ENCODE data around the gene MAML2. TPM values are rescaled to one million over a fixed set of nuclear protein-coding genes. Genes with fewer than 3 reads are reported as not detected.

The MAML2 gene
- 3.7 TPM for polyA plus RNA-seq (2013, experiment 1 of 2)
- polyA plus RNA-seq (2013, experiment 2 of 2), result 6.8 TPM

DNA sequence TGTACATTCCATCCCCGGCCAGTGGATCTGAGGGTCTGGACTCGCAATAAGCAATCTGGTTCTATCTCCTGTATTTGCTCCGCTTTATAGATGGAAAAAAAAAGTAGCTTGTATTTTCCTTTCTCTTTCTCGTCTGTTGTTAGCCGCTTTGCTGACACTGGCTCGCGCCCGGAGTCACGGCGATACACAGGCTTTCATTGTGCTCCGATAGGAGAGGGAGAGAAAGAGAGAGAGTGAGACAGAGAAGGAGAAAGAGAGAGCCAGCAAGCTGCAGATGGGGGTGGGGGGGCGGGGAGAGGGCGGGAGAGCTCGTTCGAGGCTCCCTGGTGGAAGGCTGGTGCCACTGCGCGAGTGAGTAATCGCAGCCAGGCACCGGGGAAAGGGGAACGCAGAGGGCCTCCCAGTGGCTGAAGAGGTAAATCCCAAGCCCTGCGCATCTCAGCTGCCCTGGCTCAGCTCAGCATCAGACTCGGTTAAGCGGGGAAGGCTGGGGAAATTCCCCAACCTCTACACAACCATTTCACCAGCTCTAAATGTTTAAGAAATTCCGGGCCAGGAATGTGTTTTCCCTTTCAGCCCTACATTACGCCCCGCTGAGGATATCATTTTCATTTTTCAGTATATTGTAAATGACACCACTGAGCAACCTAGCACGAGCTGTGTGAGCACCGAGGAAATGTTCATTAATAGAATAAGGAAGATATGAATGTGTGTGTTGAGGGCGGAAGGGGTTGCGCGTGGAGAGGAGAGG, at the start of gene MAML2:
MAML2 (minus strand) TSS at position 235 of the 751 bp plus-strand sequence. CDS start 1,300 bp downstream, outside the sequence.
- Histone ChIP-seq H3K9me3 (ENCODE audit: insufficient read depth, low read depth, low read length) (no peaks in the 10 kb centered on the region), H3K27me3 (ENCODE audit: insufficient read depth, low read length) (peaks cover 7% of the 10 kb centered on the region; the same call in 1 of the 2 replicates), H3K36me3 (ENCODE audit: insufficient read depth, low read length) (no peaks in the 10 kb centered on the region), H3K9ac (ENCODE audit: low read depth, low read length) (peak within 1 kb of the TSS; percentile 77), H3K4me1 (ENCODE audit: insufficient read depth, low read length) (peaks cover 14% of the 10 kb centered on the region), H3K27ac (ENCODE audit: low read depth, low read length) (no peak within 1 kb of the TSS), H3K4me3 (ENCODE audit: low read length) (peak within 1 kb of the TSS; percentile 84)
- 15% methylated on average over 31 of the region's 31 CpGs for WGBS

DNA sequence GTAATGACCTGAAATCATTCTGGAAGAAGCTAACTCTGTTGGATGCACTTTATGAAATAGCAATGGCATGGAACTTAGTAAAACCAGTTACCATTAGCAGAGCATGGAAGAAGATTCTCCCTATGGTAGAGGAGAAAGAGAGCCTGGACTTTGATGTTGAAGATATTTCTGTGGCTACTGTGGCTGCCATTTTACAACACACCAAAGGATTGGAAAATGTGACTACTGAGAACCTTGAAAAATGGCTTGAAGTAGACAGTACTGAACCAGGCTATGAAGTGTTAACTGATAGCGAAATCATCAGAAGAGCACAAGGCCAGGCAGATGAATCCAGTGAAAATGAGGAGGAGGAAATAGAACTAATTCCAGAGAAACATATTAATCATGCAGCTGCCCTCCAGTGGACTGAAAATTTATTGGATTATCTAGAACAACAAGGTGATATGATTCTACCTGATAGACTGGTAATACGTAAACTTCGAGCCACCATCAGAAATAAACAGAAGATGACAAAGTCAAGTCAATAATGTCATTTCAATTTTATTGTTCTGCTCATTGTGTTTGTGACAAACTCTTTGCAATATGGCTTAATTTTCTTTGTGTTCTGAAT, 48.8 kb upstream of the MAML2 start:
- WGBS, result 97% methylated on average over 3 of the region's 3 CpGs
- H3K4me1 ChIP-seq (ENCODE audit: insufficient read depth, low read length), result peaks cover 12% of the 10 kb centered on the region; the same call in 1 of the 2 replicates
- no peak overlapping the region for H3K4me3 ChIP-seq (ENCODE audit: low read length)
- H3K27me3 ChIP-seq (ENCODE audit: insufficient read depth, low read length), result no peaks in the 10 kb centered on the region
- H3K9ac ChIP-seq (ENCODE audit: low read depth, low read length), result no peak overlapping the region
- H3K27ac ChIP-seq (ENCODE audit: low read depth, low read length), result no peak overlapping the region
- H3K9me3 ChIP-seq (ENCODE audit: insufficient read depth, low read depth, low read length), result no peaks in the 10 kb centered on the region
- 0 out of 2 replicates have a peak, but pooled peaks cover 3% of the 10 kb centered on the region for H3K36me3 ChIP-seq (ENCODE audit: insufficient read depth, low read length)

DNA sequence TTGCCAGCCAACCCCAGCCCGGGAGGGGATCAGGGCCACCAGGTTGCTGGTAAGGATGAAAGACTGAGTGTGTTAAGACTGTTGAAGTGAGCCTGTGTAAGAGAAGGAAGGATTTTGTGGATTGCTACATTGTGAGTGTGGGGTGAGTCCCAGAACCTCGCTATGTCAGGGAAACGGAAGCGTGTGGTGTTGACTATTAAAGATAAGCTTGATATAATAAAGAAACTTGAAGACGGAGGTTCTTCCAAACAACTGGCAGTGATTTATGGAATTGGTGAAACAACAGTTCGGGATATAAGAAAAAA, 47.4 kb upstream of the MAML2 start:
- H3K27me3 ChIP-seq (ENCODE audit: insufficient read depth, low read length), result no peaks in the 10 kb centered on the region
- peak overlapping the region; percentile 82; the same call in 1 of the 2 replicates for H3K9ac ChIP-seq (ENCODE audit: low read depth, low read length)
- H3K27ac ChIP-seq (ENCODE audit: low read depth, low read length), result peak overlapping the region; percentile 79
- H3K4me1 ChIP-seq (ENCODE audit: insufficient read depth, low read length), result peaks cover 12% of the 10 kb centered on the region; the same call in 1 of the 2 replicates
- H3K4me3 ChIP-seq (ENCODE audit: low read length), result peak overlapping the region; percentile 88
- H3K36me3 ChIP-seq (ENCODE audit: insufficient read depth, low read length), result 0 out of 2 replicates have a peak, but pooled peaks cover 3% of the 10 kb centered on the region
- H3K9me3 ChIP-seq (ENCODE audit: insufficient read depth, low read depth, low read length), result no peaks in the 10 kb centered on the region
- 61% methylated on average over 6 of the region's 6 CpGs for WGBS

DNA sequence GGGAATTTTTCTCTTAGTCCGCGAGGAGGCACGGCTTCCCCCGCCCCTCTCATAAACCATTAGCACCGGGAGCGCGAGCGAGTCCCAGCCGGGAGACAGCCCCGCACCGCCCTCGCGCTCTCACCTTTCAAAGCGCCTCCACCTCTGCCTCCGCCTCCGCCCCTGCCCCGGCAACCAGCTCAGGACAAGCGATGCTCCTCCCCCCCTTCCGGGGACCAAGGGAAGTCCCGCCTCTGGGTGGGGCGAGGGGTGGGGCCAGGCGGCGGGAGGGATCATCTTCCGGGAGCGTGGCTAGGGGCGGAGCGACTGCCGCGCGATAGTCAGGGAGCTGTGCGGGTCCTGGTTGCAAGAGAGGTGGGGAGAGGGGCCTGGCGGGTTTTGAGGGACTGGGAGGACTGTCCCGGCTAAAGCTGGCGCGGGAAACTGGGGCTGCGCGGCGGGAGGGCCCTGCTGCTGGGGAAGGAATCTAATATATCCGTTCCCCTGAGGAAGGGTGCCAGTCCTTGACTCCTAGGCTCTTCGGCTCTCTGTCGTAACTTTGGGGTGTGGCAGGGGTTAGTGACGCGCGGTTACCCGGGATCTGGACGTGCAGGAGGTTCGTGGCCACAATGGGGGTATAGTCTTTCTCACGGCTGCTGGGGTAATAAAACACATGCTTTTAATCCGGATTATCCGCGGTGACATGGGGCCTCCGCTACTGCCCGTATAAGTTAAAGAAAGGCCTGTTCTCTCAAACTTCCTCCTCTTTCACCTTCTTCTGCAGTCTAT, 46.9 kb upstream of the MAML2 start, which contains the start of the genes CCDC82 and JRKL:
CCDC82 (minus strand) TSS at position 193 of the 768 bp plus-strand sequence. CDS start 5,165 bp downstream, outside the sequence.
JRKL (plus strand) TSS at position 294 of the 768 bp plus-strand sequence. CDS start 637 bp downstream, outside the sequence.
- 1% methylated on average over 53 of the region's 53 CpGs for WGBS
- Histone ChIP-seq H3K9ac (ENCODE audit: low read depth, low read length) (peak within 1 kb of the TSS; percentile 87), H3K4me1 (ENCODE audit: insufficient read depth, low read length) (peaks cover 12% of the 10 kb centered on the region; the same call in 1 of the 2 replicates)

DNA sequence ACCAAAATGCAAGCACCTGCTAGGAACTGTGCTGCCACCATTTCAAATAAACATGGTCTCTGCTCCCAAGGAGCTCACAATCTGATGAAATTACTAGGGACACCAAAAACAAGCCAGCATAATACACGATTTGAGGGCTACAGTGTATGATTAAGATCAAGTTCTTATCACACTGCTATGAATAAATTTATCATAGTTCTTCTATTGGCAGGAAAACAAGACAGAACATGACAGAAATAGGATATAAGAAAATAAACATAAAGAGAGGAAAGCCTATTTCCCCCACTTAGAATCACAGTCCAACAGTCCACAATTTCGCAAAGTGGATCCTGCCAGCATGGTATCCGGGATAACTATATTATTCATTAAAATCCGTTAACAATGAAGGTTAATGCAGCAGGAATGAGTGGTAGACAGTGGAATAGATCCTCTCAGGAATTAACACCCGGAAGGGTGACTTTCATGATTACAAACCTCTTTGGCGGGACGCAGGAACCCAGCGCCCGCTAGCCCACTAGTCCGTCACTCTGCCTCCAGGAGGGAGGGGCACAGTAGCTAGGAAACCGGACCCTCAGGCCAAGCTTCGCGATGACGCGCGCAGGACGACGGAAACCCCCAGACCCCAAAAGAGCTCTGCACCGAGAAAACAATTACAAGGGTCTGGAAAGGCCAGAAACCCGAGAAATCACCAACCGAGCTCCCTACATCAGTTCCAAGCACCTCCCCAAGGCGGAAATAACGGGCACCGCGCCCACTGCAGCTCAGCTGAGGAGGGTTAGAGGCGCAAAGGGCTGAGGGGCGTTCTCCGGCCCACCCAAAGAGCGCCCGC, 46.1 kb upstream of the MAML2 start:
- 2% methylated on average over 28 of the region's 30 CpGs for WGBS
- peak overlapping the region; percentile 88 for H3K4me3 ChIP-seq (ENCODE audit: low read length)
- H3K4me1 ChIP-seq (ENCODE audit: insufficient read depth, low read length), result peaks cover 12% of the 10 kb centered on the region; the same call in 1 of the 2 replicates
- H3K27ac ChIP-seq (ENCODE audit: low read depth, low read length), result peak overlapping the region; percentile 97
- H3K36me3 ChIP-seq (ENCODE audit: insufficient read depth, low read length), result peaks cover 8% of the 10 kb centered on the region
- H3K27me3 ChIP-seq (ENCODE audit: insufficient read depth, low read length), result no peaks in the 10 kb centered on the region
- no peaks in the 10 kb centered on the region for H3K9me3 ChIP-seq (ENCODE audit: insufficient read depth, low read depth, low read length)
- peak overlapping the region; percentile 87 for H3K9ac ChIP-seq (ENCODE audit: low read depth, low read length)

More for the DNA sequence above, 46.9 kb upstream of the MAML2 start, which contains the start of the genes CCDC82 and JRKL:
- Histone ChIP-seq H3K4me3 (ENCODE audit: low read length) (peak within 1 kb of the TSS; percentile 88), H3K27ac (ENCODE audit: low read depth, low read length) (peak within 1 kb of the TSS; percentile 97), H3K36me3 (ENCODE audit: insufficient read depth, low read length) (0 out of 2 replicates have a peak, but pooled peaks cover 3% of the 10 kb centered on the region), H3K27me3 (ENCODE audit: insufficient read depth, low read length) (no peaks in the 10 kb centered on the region), H3K9me3 (ENCODE audit: insufficient read depth, low read depth, low read length) (no peaks in the 10 kb centered on the region)

DNA sequence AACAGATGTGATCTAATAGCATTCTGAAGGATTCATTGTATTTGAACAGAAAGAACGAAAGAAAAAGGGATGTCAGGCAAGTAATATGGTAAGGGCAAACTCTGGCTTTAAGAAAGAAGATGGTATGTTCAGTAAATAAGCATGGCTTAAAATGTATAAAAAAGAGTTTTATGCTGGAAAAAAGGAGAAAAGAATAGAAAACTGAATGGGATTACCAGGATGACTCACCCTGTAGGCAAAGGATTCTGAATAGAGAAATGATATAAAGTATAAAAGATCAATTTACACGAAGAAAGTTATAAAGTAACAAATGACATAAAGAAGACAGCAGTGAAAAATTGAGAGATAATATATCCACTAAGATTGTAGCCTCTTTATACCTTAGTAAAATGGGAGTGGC, 42.2 kb upstream of the MAML2 start:
- H3K9ac ChIP-seq (ENCODE audit: low read depth, low read length), result no peak overlapping the region
- no peak overlapping the region for H3K27ac ChIP-seq (ENCODE audit: low read depth, low read length)
- H3K36me3 ChIP-seq (ENCODE audit: insufficient read depth, low read length), result peaks cover 37% of the 10 kb centered on the region
- H3K4me3 ChIP-seq (ENCODE audit: low read length), result no peak overlapping the region
- H3K4me1 ChIP-seq (ENCODE audit: insufficient read depth, low read length), result peaks cover 7% of the 10 kb centered on the region; the same call in 1 of the 2 replicates
- H3K9me3 ChIP-seq (ENCODE audit: insufficient read depth, low read depth, low read length), result no peaks in the 10 kb centered on the region
- no peaks in the 10 kb centered on the region for H3K27me3 ChIP-seq (ENCODE audit: insufficient read depth, low read length)
- 96% methylated on average over 1 of the region's 2 CpGs for WGBS

DNA sequence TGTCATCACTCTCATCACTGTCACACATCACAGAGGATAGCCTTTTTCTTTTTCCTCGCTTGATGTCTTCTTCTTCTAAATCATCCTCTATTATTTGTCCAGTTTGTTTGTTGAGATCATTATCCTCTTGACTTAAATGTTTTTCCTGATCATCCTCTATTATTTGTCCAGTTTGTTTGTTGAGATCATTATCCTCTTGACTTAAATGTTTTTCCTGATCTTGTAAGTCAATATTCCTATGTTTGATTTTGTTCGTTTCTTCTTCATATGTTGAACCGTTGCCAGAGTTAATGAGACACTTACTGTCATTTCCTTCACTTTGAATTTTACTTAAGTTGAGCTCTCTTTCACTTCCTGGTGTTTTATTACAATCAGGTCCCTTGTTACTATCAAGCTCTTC, 41.2 kb upstream of the MAML2 start:
- Histone ChIP-seq H3K9me3 (ENCODE audit: insufficient read depth, low read depth, low read length) (no peaks in the 10 kb centered on the region), H3K27ac (ENCODE audit: low read depth, low read length) (no peak overlapping the region), H3K4me1 (ENCODE audit: insufficient read depth, low read length) (peaks cover 7% of the 10 kb centered on the region; the same call in 1 of the 2 replicates), H3K27me3 (ENCODE audit: insufficient read depth, low read length) (no peaks in the 10 kb centered on the region), H3K9ac (ENCODE audit: low read depth, low read length) (no peak overlapping the region), H3K4me3 (ENCODE audit: low read length) (no peak overlapping the region), H3K36me3 (ENCODE audit: insufficient read depth, low read length) (peaks cover 37% of the 10 kb centered on the region)
- WGBS, result 99% methylated on average over 3 of the region's 3 CpGs

DNA sequence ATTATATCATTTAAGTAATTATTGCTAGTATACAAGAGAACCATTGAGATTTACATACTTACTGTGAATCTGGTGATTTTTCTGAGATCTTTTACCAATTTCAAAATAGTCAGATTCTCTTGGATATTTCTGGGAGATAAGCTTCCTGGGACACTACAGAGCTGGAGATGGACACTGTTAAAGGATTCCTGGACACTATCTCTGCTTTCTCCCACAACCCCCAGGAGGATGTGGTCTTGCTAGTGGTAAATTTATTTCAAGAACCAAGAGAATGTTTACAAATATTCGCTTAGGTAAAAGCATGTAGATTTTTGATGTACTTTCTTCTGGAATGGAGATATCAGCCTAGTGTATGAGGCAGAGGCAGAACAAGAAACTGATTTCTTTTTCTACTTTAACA, 33.8 kb upstream of the MAML2 start:
- WGBS, result 93% methylated on average over 1 of the region's 1 CpG
- Histone ChIP-seq H3K9ac (ENCODE audit: low read depth, low read length) (no peak overlapping the region), H3K27me3 (ENCODE audit: insufficient read depth, low read length) (no peaks in the 10 kb centered on the region), H3K27ac (ENCODE audit: low read depth, low read length) (no peak overlapping the region), H3K4me3 (ENCODE audit: low read length) (no peak overlapping the region), H3K36me3 (ENCODE audit: insufficient read depth, low read length) (peaks cover 16% of the 10 kb centered on the region), H3K9me3 (ENCODE audit: insufficient read depth, low read depth, low read length) (no peaks in the 10 kb centered on the region), H3K4me1 (ENCODE audit: insufficient read depth, low read length) (no peaks in the 10 kb centered on the region)

DNA sequence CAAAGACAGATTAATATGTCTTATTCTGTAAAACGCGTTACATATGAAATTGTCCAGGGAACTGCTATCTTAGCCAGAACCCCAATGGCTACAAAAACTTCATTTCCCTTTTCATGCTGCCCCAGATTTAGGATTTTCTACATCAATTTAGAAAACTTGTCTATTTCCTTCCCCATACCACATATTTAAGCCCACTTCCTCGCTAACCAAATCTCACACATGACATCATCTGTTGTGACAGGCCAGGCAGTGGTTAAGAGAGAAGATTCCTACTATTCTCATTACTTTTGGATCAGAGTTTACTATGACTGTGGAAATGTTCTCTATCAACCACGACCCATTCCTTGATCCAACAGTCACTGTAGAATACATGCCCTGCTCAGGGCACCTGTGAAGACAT, 30.8 kb upstream of the MAML2 start:
- Histone ChIP-seq H3K4me3 (ENCODE audit: low read length) (no peak overlapping the region), H3K27ac (ENCODE audit: low read depth, low read length) (no peak overlapping the region), H3K36me3 (ENCODE audit: insufficient read depth, low read length) (peaks cover 24% of the 10 kb centered on the region), H3K4me1 (ENCODE audit: insufficient read depth, low read length) (no peaks in the 10 kb centered on the region), H3K27me3 (ENCODE audit: insufficient read depth, low read length) (no peaks in the 10 kb centered on the region), H3K9me3 (ENCODE audit: insufficient read depth, low read depth, low read length) (no peaks in the 10 kb centered on the region; the same call in 1 of the 2 replicates), H3K9ac (ENCODE audit: low read depth, low read length) (no peak overlapping the region)
- WGBS, result 94% methylated on average over 4 of the region's 4 CpGs

DNA sequence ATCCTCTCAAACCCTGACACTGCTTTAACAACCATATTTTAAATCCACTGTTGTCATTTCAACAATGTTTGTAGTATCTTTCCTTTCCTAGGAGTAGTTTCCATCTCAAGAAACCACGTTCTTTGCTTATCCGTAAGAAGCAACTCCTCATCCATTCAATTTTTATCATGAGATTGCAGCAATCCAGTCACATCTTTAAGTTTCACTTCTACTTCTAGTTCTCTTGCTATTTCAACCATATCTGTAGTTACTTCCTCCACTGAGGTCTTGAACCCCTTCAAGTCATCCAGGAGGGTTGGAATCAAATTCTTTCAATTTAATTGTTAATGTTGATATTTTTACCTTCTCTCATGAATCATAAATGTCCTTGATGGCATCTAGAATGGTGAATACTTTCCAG, 24.3 kb upstream of the MAML2 start:
- H3K9ac ChIP-seq (ENCODE audit: low read depth, low read length), result no peak overlapping the region
- H3K36me3 ChIP-seq (ENCODE audit: insufficient read depth, low read length), result peaks cover 54% of the 10 kb centered on the region
- peaks cover 3% of the 10 kb centered on the region for H3K9me3 ChIP-seq (ENCODE audit: insufficient read depth, low read depth, low read length)
- H3K27ac ChIP-seq (ENCODE audit: low read depth, low read length), result no peak overlapping the region
- WGBS, result 98% methylated on average over 2 of the region's 2 CpGs
- no peak overlapping the region for H3K4me3 ChIP-seq (ENCODE audit: low read length)
- no peaks in the 10 kb centered on the region for H3K27me3 ChIP-seq (ENCODE audit: insufficient read depth, low read length)
- H3K4me1 ChIP-seq (ENCODE audit: insufficient read depth, low read length), result no peaks in the 10 kb centered on the region

All from HUES64 (cell line).